Immature natural killer cell (primary cell): Measurements from ENCODE around the gene NTHL1. TPM values are rescaled to one million over a fixed set of nuclear protein-coding genes. Genes with fewer than 3 reads are reported as not detected.
A peak's percentile ranks its signal among the peaks of the same experiment; 100 is the strongest.

ENCODE experiments used
- DNase-seq, 3 donors: peaks; one replicate each; pipeline ENCODE4 v3.0.0; 2022; ENCODE audit warnings: mixed read lengths in 1 of 3
- H3K27ac Mint-ChIP-seq, 6 donors: one replicate each; pipeline ENCODE4 v1.8.0; 2020; ENCODE audit warnings: mixed read lengths in 6 of 6, mild to moderate bottlenecking in 5 of 6, inconsistent platforms in 4 of 6, moderate library complexity in 3 of 6
- H3K27me3 Mint-ChIP-seq, 3 donors: one replicate each; pipeline ENCODE4 v1.8.0; 2020 to 2021; ENCODE audit warnings: low read depth in 3 of 3, mild to moderate bottlenecking in 3 of 3, mixed read lengths in 3 of 3, moderate library complexity in 3 of 3, inconsistent platforms in 1 of 3
- H3K36me3 Mint-ChIP-seq, 3 donors: one replicate each; pipeline ENCODE4 v1.8.0; 2020; ENCODE audit warnings: mixed read lengths in 3 of 3, inconsistent platforms in 2 of 3, mild to moderate bottlenecking in 2 of 3
- H3K4me1 Mint-ChIP-seq, 2 donors: one replicate each; pipeline ENCODE4 v1.8.0; 2020; ENCODE audit warnings: inconsistent platforms in 2 of 2, mild to moderate bottlenecking in 2 of 2, mixed read lengths in 2 of 2, moderate library complexity in 1 of 2
- H3K4me3 Mint-ChIP-seq, 5 donors: one replicate each; pipeline ENCODE4 v1.8.0; 2020; ENCODE audit warnings: mild to moderate bottlenecking in 5 of 5, mixed read lengths in 5 of 5, inconsistent platforms in 3 of 5, moderate library complexity in 3 of 5
- H3K9me3 Mint-ChIP-seq, 6 donors: one replicate each; pipeline ENCODE4 v1.8.0; 2020; ENCODE audit warnings: mild to moderate bottlenecking in 6 of 6, mixed read lengths in 6 of 6, inconsistent platforms in 4 of 6, moderate library complexity in 3 of 6
- polyA plus RNA-seq, 3 donors: library from polyadenylated mRNA; unstranded; fragments of 300-500 nt; fragmentation: Illumina TruSeq; gene quantifications; one replicate each; pipeline ENCODE4 v1.2.3, GENCODE V29; 2021

NTHL1 gene
- polyA plus RNA-seq, 3 donors from 2014 or later = 26.4 to 31.6 (median 29.7) TPM

DNA sequence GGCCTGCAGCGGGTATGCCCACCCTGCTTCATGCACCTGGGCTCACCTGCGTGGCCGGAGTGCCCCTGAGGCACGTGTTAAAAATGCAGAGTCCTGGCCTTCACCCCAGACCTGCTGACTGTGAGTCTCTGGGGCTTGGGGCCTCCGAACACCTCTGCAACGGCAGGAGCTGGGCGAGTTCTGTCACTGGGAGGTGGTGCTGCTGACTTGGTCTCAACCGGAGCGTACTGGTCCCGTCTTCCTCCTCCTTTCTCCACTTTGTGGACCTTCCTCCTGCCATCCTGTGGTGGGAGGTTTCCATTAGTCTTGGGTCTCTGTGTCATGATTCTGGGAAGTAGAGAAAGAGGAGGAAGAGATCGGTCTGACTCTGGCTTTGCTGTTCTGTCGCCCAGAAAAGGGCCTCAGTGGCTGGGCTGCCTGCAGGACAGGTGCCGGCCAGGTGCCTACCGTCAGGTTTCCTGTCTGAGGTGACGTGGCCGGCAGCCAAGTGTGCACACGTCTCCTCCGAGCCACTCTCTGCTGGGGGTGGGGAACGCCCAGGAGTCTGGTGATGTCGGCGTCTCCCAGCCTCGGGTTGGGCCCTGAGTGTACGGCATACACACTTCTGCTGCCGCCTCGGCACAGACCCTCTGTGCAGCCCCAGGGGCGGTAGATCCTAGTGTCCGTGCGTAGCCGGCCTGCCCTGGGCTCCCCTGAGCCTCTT lies 7.1 kb upstream of the NTHL1 start:
- no peak for DNase-seq
- no peak overlapping the region for H3K27ac Mint-ChIP-seq
- H3K4me3 Mint-ChIP-seq = no peak overlapping the region
- H3K9me3 Mint-ChIP-seq = no peaks in the 10 kb centered on the region
- peaks cover 0 to 11% (median 0%) of the 10 kb centered on the region in 3 donors for H3K36me3 Mint-ChIP-seq
- H3K4me1 Mint-ChIP-seq = peaks cover 2 to 4% of the 10 kb centered on the region in 2 donors
- H3K27me3 Mint-ChIP-seq = peaks cover 0 to 3% (median 0%) of the 10 kb centered on the region in 3 donors

DNA sequence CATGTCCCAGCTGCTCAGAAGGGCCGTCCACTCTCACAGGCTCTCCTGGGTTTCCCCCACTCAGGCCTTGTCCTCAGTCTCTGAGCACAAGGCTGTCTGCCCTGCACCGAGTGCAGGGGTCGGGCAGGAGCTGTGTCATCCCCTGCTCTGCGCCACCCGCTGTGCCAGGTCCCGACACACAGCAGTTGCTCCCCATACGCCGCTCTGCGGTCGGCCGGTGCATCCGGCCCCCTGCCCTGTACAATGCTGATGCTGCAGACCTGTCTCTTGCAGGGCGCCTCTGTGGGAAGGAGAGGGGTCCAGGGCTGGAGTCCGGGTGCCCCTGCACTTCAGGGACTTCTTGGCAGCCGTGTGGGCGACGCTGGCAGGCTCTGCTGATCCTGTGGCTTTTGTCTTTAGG lies 6.3 kb upstream of the NTHL1 start:
- Mint-ChIP-seq H3K27ac (no peak overlapping the region), H3K4me1 (peaks cover 6% of the 10 kb centered on the region in 2 donors), H3K4me3 (no peak overlapping the region), H3K9me3 (no peaks in the 10 kb centered on the region), H3K36me3 (peaks cover 0 to 11% (median 0%) of the 10 kb centered on the region in 3 donors), H3K27me3 (peaks cover 0 to 3% (median 0%) of the 10 kb centered on the region in 3 donors)
- no peak for DNase-seq

DNA sequence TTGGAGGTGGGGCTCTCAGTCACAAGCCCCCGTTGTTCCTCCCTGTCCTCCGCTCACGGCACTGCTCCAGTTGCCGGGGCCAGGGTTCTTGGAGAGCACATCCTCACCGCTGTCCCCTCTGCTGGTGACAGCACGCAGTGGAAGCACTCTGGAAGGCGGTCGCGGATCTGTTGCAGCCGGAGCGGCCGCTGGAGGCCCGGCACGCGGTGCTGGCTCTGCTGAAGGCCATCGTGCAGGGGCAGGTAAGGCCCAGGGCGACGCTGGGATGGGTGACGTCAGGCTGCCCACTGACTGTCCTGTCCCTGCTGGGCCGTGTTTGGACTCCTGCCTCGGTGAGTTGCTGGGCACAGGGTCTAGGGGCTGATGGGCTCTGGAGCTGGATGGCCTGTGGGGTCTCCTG lies 5.6 kb upstream of the NTHL1 start:
- Mint-ChIP-seq H3K9me3 (no peaks in the 10 kb centered on the region), H3K4me1 (peaks cover 10 to 13% of the 10 kb centered on the region in 2 donors), H3K36me3 (peaks cover 0 to 11% (median 0%) of the 10 kb centered on the region in 3 donors), H3K27me3 (peaks cover 0 to 6% (median 0%) of the 10 kb centered on the region in 3 donors), H3K27ac (no peak overlapping the region), H3K4me3 (no peak overlapping the region)
- DNase-seq = no peak

DNA sequence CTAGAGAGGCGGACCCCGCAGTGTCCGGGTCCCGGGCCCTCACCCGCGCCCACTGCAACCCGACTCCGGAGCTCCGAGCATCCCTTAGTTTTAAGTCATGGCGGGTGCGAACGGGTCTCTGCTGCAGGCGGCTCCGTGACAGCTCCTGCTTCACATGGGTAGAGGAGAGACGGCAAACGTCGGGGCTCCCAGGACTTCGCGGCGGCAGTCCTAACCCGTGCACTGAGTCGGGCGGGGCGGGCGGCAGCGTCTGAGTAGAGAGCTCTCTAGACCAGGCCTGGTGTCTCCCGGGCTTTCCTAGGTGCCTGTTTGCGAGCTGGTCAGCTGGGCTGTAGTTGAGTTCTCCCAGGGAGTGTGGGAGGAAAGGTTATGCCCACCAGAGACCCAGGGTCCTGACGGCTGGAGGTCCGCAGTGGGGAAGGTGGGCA lies 496 bp upstream of the NTHL1 start:
- no peak for DNase-seq
- Mint-ChIP-seq H3K27ac (peak overlapping the region; percentile 53 to 92 (median 66)), H3K36me3 (peaks cover 0 to 5% (median 0%) of the 10 kb centered on the region in 3 donors), H3K4me1 (peaks cover 19 to 20% of the 10 kb centered on the region in 2 donors), H3K9me3 (no peaks in the 10 kb centered on the region), H3K4me3 (peak overlapping the region; percentile 85 to 89 (median 88)), H3K27me3 (peaks cover 0 to 7% (median 0%) of the 10 kb centered on the region in 3 donors)

DNA sequence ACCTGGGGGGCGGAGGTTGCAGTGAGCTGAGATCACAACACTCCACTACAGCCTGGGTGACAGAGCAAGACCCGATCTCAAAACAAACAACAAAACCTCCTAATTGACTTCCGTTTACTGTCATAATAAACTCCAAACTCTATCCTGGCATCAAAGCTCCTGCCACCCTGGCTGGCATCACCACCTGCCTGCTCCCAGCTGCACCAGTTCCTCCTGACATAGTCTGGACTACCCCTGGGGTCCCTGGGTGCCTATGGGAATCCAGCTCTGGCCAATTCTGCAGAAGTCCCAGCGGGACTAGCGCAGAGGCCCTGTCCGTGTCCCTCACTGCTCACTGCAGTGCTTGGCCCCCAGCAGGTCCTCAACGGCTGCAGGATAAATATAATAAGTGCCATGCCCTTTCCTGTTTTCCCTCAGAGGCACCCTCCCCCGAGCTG lies 723 bp downstream of the NTHL1 start:
- peaks cover 0 to 7% (median 0%) of the 10 kb centered on the region in 3 donors for H3K27me3 Mint-ChIP-seq
- peak overlapping the region; percentile 89 to 91 (median 91) for H3K4me3 Mint-ChIP-seq
- DNase-seq = no peak
- no peaks in the 10 kb centered on the region for H3K9me3 Mint-ChIP-seq
- peaks cover 19 to 20% of the 10 kb centered on the region in 2 donors for H3K4me1 Mint-ChIP-seq
- peak overlapping the region in 2 of 6 donors; percentile 34 to 66 for H3K27ac Mint-ChIP-seq
- peaks cover 0 to 5% (median 0%) of the 10 kb centered on the region in 3 donors for H3K36me3 Mint-ChIP-seq

DNA sequence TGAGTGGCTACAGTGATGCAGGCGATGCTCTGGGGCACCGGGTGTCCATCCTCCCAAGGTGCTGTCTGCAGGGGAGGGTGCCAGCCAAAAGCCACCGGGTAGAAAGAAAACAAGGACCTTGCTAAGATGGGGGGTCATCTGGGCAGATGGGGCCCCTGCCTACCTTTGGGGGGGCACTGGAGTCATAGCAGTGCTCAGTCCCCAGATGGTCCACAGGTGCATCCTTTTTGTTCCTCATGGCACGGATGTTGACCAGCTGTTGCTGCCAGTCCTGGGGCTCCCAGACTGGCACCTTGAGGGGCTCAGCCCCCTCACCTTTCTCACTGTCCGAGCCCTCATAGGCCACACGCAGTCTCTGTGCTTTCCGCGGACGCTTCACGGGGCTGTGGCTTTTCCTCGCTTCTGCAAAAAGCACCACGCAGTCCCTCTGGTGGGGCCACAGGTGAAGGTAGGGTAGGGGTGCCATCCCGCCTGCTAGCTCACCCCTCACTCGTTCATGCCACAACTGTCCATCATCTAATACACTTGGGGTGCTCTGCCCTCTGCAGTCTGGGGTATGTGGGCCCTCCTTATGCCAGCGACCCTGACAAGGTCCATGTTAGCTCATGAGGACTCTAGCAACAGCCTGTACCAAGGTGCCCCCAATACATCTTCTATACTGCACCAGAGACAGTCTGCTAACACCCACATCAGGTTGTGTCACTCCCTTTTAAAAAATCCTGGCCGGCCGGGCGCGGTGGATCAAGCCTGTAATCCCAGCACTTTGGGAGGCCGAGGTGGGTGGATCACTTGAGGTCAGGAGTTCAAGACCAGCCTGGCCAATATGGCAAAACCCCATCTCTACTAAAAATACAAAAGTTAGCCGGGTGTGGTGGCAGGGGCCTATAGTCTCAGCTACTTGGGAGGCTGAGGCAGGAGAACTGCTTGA lies 1.4 kb downstream of the NTHL1 start:
- Mint-ChIP-seq H3K27ac (peak overlapping the region in 1 of 6 donors; percentile 34), H3K4me3 (peak overlapping the region; percentile 89 to 91 (median 91)), H3K9me3 (no peaks in the 10 kb centered on the region), H3K36me3 (peaks cover 0 to 2% (median 0%) of the 10 kb centered on the region in 3 donors), H3K4me1 (peaks cover 19% of the 10 kb centered on the region in 2 donors), H3K27me3 (peaks cover 0 to 7% (median 0%) of the 10 kb centered on the region in 3 donors)
- no peak for DNase-seq

DNA sequence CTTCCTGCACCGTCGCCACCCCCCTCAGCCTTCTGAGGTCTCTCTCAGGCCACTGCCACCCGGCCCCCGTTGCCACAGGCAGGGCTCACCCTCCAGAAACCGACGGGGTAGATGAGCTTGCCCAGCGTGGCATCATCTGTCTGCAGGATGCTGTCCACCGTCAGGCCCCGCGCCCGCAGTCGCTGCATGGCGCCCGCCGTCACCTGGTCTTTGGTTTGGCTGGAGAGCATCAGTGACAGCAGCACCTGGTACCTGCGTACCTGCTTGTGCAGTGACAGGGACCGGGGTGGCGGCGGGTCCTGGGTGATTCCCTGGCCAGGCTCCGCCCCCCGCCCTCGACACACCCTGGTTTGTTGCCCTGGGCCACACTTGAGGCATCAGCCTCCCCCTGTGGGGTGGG lies 3.1 kb downstream of the NTHL1 start:
- no peaks in the 10 kb centered on the region for H3K36me3 Mint-ChIP-seq
- peaks cover 18 to 19% of the 10 kb centered on the region in 2 donors for H3K4me1 Mint-ChIP-seq
- H3K9me3 Mint-ChIP-seq = no peaks in the 10 kb centered on the region
- DNase-seq = no peak
- H3K4me3 Mint-ChIP-seq = no peak overlapping the region
- no peak overlapping the region for H3K27ac Mint-ChIP-seq
- H3K27me3 Mint-ChIP-seq = peaks cover 0 to 7% (median 0%) of the 10 kb centered on the region in 3 donors

DNA sequence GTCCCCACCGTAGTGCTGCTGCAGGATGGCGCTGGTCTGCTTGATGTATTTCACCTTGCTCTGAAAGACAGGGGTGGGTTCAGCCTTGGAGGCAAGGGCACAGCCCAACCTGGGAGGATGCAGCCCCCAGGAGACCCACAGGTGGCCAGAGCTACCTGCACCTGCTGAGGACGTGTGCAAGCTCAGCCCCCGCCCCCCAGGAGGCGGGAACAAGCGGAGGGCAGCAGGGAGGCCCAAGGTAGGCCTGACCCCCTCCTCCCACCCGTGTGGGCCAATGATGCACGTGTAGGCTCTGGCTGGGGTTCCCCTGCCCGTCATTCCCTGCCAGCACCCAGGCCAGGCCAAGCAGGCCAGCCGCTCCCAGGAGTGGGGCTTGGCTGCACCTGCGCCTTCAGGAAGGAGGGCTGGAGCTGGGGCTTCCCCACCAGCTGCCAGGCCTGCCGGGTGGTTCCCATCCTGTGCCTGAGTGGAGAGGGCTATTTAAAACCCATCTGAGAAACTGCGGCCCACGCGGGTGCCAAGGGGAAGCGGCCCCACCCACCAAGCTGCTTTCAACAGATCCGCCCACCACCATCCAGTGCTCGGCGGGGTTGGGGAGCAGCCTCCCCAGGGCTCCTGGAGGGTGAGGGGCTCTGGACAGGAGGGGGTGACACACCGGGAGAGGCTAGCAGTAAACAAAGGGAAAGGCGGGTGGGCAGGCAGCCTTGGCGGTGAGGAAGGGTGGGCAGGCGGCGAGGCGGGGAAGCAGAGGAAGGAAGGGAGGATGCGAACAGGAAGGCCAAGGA lies 3.8 kb downstream of the NTHL1 start:
- Mint-ChIP-seq H3K27ac (no peak overlapping the region), H3K4me1 (peaks cover 13 to 17% of the 10 kb centered on the region in 2 donors), H3K4me3 (no peak overlapping the region), H3K9me3 (no peaks in the 10 kb centered on the region), H3K36me3 (no peaks in the 10 kb centered on the region), H3K27me3 (peaks cover 0 to 7% (median 0%) of the 10 kb centered on the region in 3 donors)
- DNase-seq = no peak

DNA sequence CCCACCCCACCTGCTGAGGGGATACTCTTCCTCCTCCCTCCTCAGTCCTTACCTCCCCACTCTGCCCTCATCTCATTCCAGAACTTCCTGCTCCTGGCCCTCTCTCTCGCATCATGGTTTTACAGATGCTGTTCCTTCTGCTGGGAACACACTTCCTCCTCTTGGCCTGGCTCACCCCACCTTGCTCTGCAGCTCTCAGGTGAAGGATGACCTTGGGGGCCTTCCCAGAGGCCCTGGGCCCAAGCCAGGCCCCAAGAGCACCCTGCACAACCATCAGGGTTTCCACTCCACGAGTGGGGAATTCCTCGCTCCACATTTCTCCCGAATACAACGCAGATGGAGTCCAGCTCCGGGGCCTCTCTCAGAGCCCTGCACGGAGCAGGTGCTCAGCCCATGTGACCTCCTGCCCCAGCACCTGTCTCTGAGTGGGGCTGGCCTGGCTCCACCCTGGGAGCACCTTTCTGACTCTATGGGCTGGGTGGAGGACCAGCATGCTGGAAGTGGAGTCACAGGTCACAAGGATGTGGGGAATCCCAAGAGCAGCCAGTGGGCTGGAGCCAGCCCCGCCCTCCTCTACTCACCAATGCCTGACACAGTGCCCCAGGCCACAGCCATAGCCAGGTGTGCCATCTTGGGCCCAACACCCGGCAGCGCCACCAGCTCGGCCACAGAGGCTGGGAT lies 4.5 kb downstream of the NTHL1 start:
- H3K27ac Mint-ChIP-seq = no peak overlapping the region
- no peak for DNase-seq
- H3K4me3 Mint-ChIP-seq = no peak overlapping the region
- no peaks in the 10 kb centered on the region for H3K9me3 Mint-ChIP-seq
- H3K27me3 Mint-ChIP-seq = peaks cover 0 to 4% (median 0%) of the 10 kb centered on the region in 3 donors
- no peaks in the 10 kb centered on the region for H3K36me3 Mint-ChIP-seq
- peaks cover 6 to 9% of the 10 kb centered on the region in 2 donors for H3K4me1 Mint-ChIP-seq

DNA sequence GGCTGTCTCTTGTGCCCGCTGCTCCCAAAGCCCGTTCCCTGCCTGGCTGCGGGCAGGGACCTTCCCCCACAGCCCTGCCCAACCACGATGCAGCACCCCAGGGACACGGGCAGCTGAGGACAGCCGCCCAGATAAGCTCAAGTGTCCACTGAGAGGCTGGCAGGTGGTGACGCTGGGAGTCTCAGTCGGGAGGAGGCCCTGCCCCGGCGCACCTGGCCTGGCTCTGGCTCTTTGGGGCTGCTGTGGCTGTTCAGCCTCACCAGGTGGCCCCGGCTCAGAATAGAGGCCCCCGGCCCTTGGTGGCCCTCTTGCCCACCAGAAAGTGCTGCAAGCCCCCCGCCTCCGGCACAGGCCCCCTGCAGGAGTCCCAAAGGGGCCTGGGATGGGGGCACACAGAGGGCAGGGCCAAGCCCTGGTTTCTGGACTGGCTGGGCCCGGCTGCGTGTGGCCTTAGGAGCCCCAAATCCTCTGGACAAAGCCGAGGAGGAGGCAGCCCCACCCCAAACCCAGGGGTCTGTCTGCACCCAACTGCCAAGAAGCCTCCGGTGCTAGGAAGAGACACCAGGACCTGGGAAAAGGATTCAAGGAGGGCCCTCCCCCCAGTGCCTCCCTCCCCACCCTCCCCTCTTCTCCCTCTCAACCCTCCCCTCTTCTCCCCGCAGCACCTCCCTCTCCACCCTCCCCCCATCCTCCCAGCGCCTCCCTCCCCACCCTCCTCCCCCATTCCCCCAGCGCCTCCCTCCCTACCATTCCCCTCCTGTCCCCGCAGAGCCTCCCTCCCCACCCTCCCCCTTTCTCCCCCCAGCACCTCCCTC lies 5.3 kb downstream of the NTHL1 start:
- Mint-ChIP-seq H3K27me3 (peaks cover 0 to 3% (median 0%) of the 10 kb centered on the region in 3 donors), H3K36me3 (no peaks in the 10 kb centered on the region)
- DNase-seq = no peak

DNA sequence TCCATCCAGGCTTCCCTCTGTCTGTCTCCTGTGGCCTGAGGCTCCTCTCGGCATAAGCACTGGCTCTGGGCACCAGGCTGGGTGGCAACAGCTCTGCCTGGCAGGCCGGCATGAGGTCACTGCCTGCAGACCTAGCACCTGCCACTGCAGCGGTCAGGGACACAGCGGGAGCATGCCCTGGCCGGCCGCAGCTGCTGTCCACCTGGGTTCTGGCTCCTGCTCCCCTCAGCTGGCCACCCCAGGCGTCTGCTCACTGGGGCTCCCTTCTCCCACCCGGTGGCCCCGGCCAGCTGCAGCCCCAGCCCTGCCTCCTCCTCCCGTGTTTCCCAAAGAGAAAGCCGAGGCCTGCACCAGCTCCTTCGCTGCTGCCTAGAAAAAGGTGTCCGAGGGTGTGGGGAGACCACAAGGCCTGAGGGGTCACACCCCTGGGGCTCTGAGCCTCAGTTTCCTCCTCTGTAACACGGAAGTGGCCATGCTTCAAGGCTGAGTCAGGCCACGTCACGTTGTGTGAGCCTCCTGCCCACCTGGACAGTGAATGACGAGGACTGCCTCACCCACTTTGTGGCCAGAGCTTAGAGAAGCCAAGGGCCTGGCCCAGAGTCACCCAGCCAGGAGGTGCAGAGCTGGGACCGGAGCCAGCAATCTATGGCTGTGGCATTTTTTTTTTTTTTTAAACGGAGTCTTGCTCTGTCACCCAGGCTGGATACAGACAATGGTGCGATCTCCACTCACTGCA lies 6.7 kb downstream of the NTHL1 start:
- no peak overlapping the region for H3K4me3 Mint-ChIP-seq
- no peak overlapping the region for H3K27ac Mint-ChIP-seq
- H3K4me1 Mint-ChIP-seq = no peaks in the 10 kb centered on the region
- no peaks in the 10 kb centered on the region for H3K36me3 Mint-ChIP-seq
- no peak for DNase-seq
- no peaks in the 10 kb centered on the region for H3K9me3 Mint-ChIP-seq
- H3K27me3 Mint-ChIP-seq = peaks cover 0 to 2% (median 0%) of the 10 kb centered on the region in 3 donors

More for the DNA sequence above, 5.3 kb downstream of the NTHL1 start:
- H3K9me3 Mint-ChIP-seq = no peaks in the 10 kb centered on the region
- no peak overlapping the region for H3K27ac Mint-ChIP-seq
- H3K4me1 Mint-ChIP-seq = peaks cover 5 to 8% of the 10 kb centered on the region in 2 donors
- no peak overlapping the region for H3K4me3 Mint-ChIP-seq
